Glutamatergic neuron (in vitro differentiated cells): ENCODE data around the gene COPZ1. TPM values are rescaled to one million over a fixed set of nuclear protein-coding genes. Genes with fewer than 3 reads are reported as not detected.

Experiments
- DNase-seq: peaks from one replicate; pipeline ENCODE4 v3.0.0; 2022
- H3K27ac Mint-ChIP-seq: one replicate; pipeline ENCODE4 v1.8.0; 2020; ENCODE audit warnings: mild to moderate bottlenecking, mixed read lengths, inconsistent platforms; ENCODE audit not compliant: unreplicated experiment
- H3K27me3 Mint-ChIP-seq: one replicate; pipeline ENCODE4 v1.8.0; 2020; ENCODE audit warnings: mild to moderate bottlenecking, moderate library complexity, mixed read lengths, inconsistent platforms; ENCODE audit not compliant: unreplicated experiment
- H3K36me3 Mint-ChIP-seq: one replicate; pipeline ENCODE4 v1.8.0; 2020; ENCODE audit warnings: mild to moderate bottlenecking, mixed read lengths, inconsistent platforms; ENCODE audit not compliant: unreplicated experiment
- H3K4me1 Mint-ChIP-seq: one replicate; pipeline ENCODE4 v1.8.0; 2020; ENCODE audit warnings: mild to moderate bottlenecking, low read depth, mixed read lengths, inconsistent platforms; ENCODE audit not compliant: unreplicated experiment
- H3K4me3 Mint-ChIP-seq: one replicate; pipeline ENCODE4 v1.8.0; 2020; ENCODE audit warnings: mild to moderate bottlenecking, mixed read lengths, inconsistent platforms; ENCODE audit not compliant: unreplicated experiment
- H3K9me3 Mint-ChIP-seq: one replicate; pipeline ENCODE4 v1.8.0; 2020; ENCODE audit warnings: mild to moderate bottlenecking, moderate library complexity, mixed read lengths, inconsistent platforms; ENCODE audit not compliant: unreplicated experiment
- CTCF ChIP-seq: fragments of 200-600 bp; sonication (generic); IDR thresholded peaks from one replicate; pipeline ENCODE4 v1.5.0; 2021; ENCODE audit not compliant: partially characterized antibody, unreplicated experiment
- total RNA-seq: library from RNA; stranded (reverse); fragmentation: NEBNext Ultra II Directional; extraction: Animal tissue kit (Norgen Biotek cat#: 25700); gene quantifications from one replicate; pipeline ENCODE4 v1.2.1, GENCODE V29; 2021; ENCODE audit not compliant: unreplicated experiment

The COPZ1 gene
- total RNA-seq, 1 donor from 2014 or later: 88.6 TPM

- H3K36me3 Mint-ChIP-seq: peaks cover 4% of the 10 kb centered on the region
- peak overlapping the region; percentile 30 for H3K4me3 Mint-ChIP-seq
These were observed 60.5 kb downstream of the COPZ1 start for GRCh38 chr12:54385251-54385914.

GRCh38 chr12:54386403-54387113 lies 61.6 kb downstream of the COPZ1 start:
- Mint-ChIP-seq H3K4me1 (peaks cover 36% of the 10 kb centered on the region), H3K36me3 (peaks cover 4% of the 10 kb centered on the region), H3K9me3 (peaks cover 4% of the 10 kb centered on the region), H3K27me3 (peaks cover 5% of the 10 kb centered on the region), H3K4me3 (peak overlapping the region; percentile 59), H3K27ac (peak overlapping the region; percentile 76)
- DNase-seq: no peak
- TF ChIP-seq CTCF: no peak

More at GRCh38 chr12:54385251-54385914, 60.5 kb downstream of the COPZ1 start:
- peaks cover 5% of the 10 kb centered on the region for H3K27me3 Mint-ChIP-seq
- H3K27ac Mint-ChIP-seq: peak overlapping the region; percentile 38
- H3K4me1 Mint-ChIP-seq: peaks cover 36% of the 10 kb centered on the region
- H3K9me3 Mint-ChIP-seq: peaks cover 6% of the 10 kb centered on the region
- DNase-seq: no peak
- no peak for TF ChIP-seq CTCF

- peaks cover 5% of the 10 kb centered on the region for H3K27me3 Mint-ChIP-seq
These were observed 62.2 kb downstream of the COPZ1 start for GRCh38 chr12:54387114-54387467.

GRCh38 chr12:54388237-54389133 lies 63.6 kb downstream of the COPZ1 start:
- no peak for TF ChIP-seq CTCF
- H3K27ac Mint-ChIP-seq: no peak overlapping the region
- H3K9me3 Mint-ChIP-seq: peaks cover 10% of the 10 kb centered on the region
- DNase-seq: no peak
- H3K36me3 Mint-ChIP-seq: peaks cover 4% of the 10 kb centered on the region
- peaks cover 47% of the 10 kb centered on the region for H3K4me1 Mint-ChIP-seq
- peaks cover 5% of the 10 kb centered on the region for H3K27me3 Mint-ChIP-seq
- H3K4me3 Mint-ChIP-seq: no peak overlapping the region

More at GRCh38 chr12:54387114-54387467, 62.2 kb downstream of the COPZ1 start:
- no peak overlapping the region for H3K4me3 Mint-ChIP-seq
- peaks cover 41% of the 10 kb centered on the region for H3K4me1 Mint-ChIP-seq
- peaks cover 4% of the 10 kb centered on the region for H3K36me3 Mint-ChIP-seq
- TF ChIP-seq CTCF: no peak
- peaks cover 4% of the 10 kb centered on the region for H3K9me3 Mint-ChIP-seq
- DNase-seq: no peak
- H3K27ac Mint-ChIP-seq: no peak overlapping the region
